Subcutaneous adipose tissue (tissue), 4 donors: ENCODE data around the gene VSTM2L. TPM values are rescaled to one million over a fixed set of nuclear protein-coding genes. Genes with fewer than 3 reads are reported as not detected.

ENCODE experiments used
- CTCF ChIP-seq: fragments of 450-650 bp; IDR thresholded peaks from one replicate; pipeline ENCODE4 v1.5.1; 2016; ENCODE audit warnings: low read depth, mild to moderate bottlenecking, control low read depth, antibody characterized with exemption, moderate library complexity
- total RNA-seq, 4 donors: library from RNA; depleted of rRNA; stranded (reverse); fragments of >200 nt; gene quantifications; one replicate each; pipeline ENCODE4 v1.1.0, GENCODE V29; 2016

Gene VSTM2L
- total RNA-seq, 4 donors from 2014 or later = 1.1 to 1.9 TPM; not detected in 2

- no peak for TF ChIP-seq CTCF
Measured at GRCh38 chr20:37917461-37917860, 14.5 kb downstream of the VSTM2L start.

GRCh38 chr20:37918035-37918434, 15.1 kb downstream of the VSTM2L start:
- TF ChIP-seq CTCF = no peak

DNA sequence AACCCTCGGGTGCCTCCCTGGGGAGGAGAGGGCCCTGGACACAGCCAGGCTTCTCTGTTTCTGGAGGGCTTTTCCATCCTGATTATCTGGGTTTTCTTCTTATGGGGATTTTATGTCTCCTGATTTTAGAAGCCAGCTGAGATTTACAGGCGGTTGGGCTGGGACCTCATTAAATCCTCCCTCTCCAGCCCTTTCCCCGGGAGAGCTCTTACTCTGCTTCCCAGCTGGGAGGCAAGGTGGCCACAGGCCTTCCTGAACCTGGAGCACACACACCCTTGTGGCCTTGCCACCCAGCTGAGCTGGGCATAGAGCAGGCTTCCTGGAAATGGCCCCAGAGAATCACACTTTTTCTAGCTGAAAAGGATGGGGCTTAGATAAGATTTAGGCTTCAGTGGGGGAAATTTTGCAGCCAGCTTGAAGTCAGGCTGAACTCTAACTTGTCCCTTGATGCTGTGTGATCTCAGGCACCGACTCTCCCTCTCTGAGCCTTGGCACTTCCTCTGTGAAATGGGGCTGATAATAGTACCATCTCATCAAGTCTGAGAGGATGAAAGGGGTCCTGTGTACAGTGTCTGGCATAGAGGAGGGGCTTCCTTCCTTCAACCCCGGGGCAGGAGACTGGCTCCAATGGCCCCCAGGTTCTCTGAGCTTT, 16.6 kb downstream of the VSTM2L start:
- no peak for TF ChIP-seq CTCF

DNA sequence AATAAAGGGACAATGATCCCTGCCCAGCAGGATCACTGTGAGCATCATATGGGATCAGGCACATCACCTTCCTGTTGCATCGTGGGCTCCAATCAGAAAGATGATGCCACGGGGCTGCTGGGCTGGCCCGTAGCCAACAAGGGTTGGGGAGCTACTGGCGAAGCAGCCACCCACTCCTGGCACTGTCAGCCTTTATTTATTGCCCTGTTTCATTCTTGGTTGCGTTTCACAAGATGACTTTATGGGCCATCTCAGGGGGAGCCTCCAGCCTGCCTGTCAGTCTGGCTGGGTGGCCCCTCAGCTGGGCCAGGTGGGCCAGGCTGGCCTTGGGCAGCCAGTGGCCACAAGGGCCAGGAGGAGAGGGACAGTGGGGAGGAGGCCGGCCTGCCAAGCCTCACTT, 17.3 kb downstream of the VSTM2L start:
- no peak for TF ChIP-seq CTCF

- no peak for TF ChIP-seq CTCF
Measured at GRCh38 chr20:37920679-37921322, 17.9 kb downstream of the VSTM2L start.

- TF ChIP-seq CTCF = no peak
Measured at GRCh38 chr20:37921341-37921929, 18.5 kb downstream of the VSTM2L start.

DNA sequence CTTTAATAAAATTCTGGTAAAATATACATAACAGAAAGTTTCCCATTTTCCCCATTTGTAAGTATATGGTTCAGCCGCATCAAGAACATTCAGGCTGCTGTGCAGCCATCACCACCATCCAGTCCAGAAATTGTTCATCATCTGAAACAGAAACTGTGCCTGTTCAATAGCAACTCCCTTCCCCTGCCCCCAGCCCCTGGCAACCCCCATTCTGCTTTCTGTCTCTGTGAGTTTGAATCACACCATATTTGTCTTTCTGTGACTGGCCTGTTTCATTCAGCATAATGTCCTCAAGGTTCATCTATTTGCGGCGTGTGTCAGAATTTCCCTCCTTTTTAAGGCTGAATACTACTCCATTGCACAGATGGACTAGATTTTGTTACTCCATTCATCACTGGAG, 19.1 kb downstream of the VSTM2L start:
- TF ChIP-seq CTCF = no peak
